Osteocyte (in vitro differentiated cells): ENCODE measurements around the gene LAMA5. TPM values are rescaled to one million over a fixed set of nuclear protein-coding genes. Genes with fewer than 3 reads are reported as not detected.

Source experiments
- DNase-seq: peaks from one replicate; pipeline ENCODE4 v3.0.0; 2021; ENCODE audit warnings: mixed read lengths; ENCODE audit not compliant: unreplicated experiment; ENCODE audit errors: extremely low spot score
- H3K27ac Mint-ChIP-seq: one replicate; pipeline ENCODE4 v1.8.0; 2021; ENCODE audit warnings: mild to moderate bottlenecking, mixed read lengths; ENCODE audit not compliant: unreplicated experiment
- H3K27me3 Mint-ChIP-seq: one replicate; pipeline ENCODE4 v1.8.0; 2021; ENCODE audit warnings: mixed read lengths; ENCODE audit not compliant: unreplicated experiment
- H3K36me3 Mint-ChIP-seq: one replicate; pipeline ENCODE4 v1.8.0; 2021; ENCODE audit warnings: mixed read lengths; ENCODE audit not compliant: unreplicated experiment
- H3K4me1 Mint-ChIP-seq: one replicate; pipeline ENCODE4 v1.8.0; 2021; ENCODE audit warnings: mixed read lengths; ENCODE audit not compliant: unreplicated experiment
- H3K4me3 Mint-ChIP-seq: one replicate; pipeline ENCODE4 v1.8.0; 2021; ENCODE audit warnings: mild to moderate bottlenecking, moderate library complexity, mixed read lengths; ENCODE audit not compliant: unreplicated experiment
- H3K9me3 Mint-ChIP-seq: one replicate; pipeline ENCODE4 v1.8.0; 2021; ENCODE audit warnings: mixed read lengths; ENCODE audit not compliant: unreplicated experiment
- CTCF ChIP-seq: fragments of 200-600 bp; sonication (generic); IDR thresholded peaks from 2 replicates; pipeline ENCODE4 v1.5.0; 2021; ENCODE audit warnings: antibody characterized with exemption, mild to moderate bottlenecking, moderate library complexity
- total RNA-seq: library from RNA; stranded (reverse); gene quantifications from 2 replicates; pipeline ENCODE4 v1.2.1, GENCODE V29; 2021

Gene LAMA5
- total RNA-seq, 1 donor from 2014 or later, result 201 TPM

GRCh38 chr20:62381202-62381797 is 14.2 kb upstream of the LAMA5 start:
- Mint-ChIP-seq H3K36me3 (peaks cover 8% of the 10 kb centered on the region), H3K27me3 (no peaks in the 10 kb centered on the region), H3K4me1 (peaks cover 49% of the 10 kb centered on the region), H3K27ac (peak overlapping the region; percentile 34), H3K4me3 (no peak overlapping the region), H3K9me3 (no peaks in the 10 kb centered on the region)
- no peak for TF ChIP-seq CTCF
- no peak for DNase-seq

GRCh38 chr20:62378215-62378614 is 11.1 kb upstream of the LAMA5 start:
- H3K9me3 Mint-ChIP-seq, result no peaks in the 10 kb centered on the region
- no peak overlapping the region for H3K4me3 Mint-ChIP-seq
- no peak overlapping the region for H3K27ac Mint-ChIP-seq
- TF ChIP-seq CTCF, result no peak
- H3K4me1 Mint-ChIP-seq, result peaks cover 53% of the 10 kb centered on the region
- H3K27me3 Mint-ChIP-seq, result no peaks in the 10 kb centered on the region
- no peak for DNase-seq
- peaks cover 5% of the 10 kb centered on the region for H3K36me3 Mint-ChIP-seq

GRCh38 chr20:62377615-62378178 is 10.6 kb upstream of the LAMA5 start:
- Mint-ChIP-seq H3K27ac (peak overlapping the region; percentile 65), H3K4me1 (peaks cover 54% of the 10 kb centered on the region), H3K36me3 (peaks cover 5% of the 10 kb centered on the region), H3K27me3 (no peaks in the 10 kb centered on the region), H3K9me3 (no peaks in the 10 kb centered on the region), H3K4me3 (no peak overlapping the region)
- TF ChIP-seq CTCF, result no peak
- no peak for DNase-seq

- peaks cover 4% of the 10 kb centered on the region for H3K36me3 Mint-ChIP-seq
- DNase-seq, result no peak
- no peak overlapping the region for H3K4me3 Mint-ChIP-seq
- H3K27me3 Mint-ChIP-seq, result no peaks in the 10 kb centered on the region
- H3K27ac Mint-ChIP-seq, result peak overlapping the region; percentile 65
- no peaks in the 10 kb centered on the region for H3K9me3 Mint-ChIP-seq
- H3K4me1 Mint-ChIP-seq, result peaks cover 52% of the 10 kb centered on the region
- TF ChIP-seq CTCF, result no peak
Observed at GRCh38 chr20:62377064-62377461, 10.0 kb upstream of the LAMA5 start.

GRCh38 chr20:62376112-62377063 is 9.3 kb upstream of the LAMA5 start:
- DNase-seq, result no peak
- no peak overlapping the region for H3K4me3 Mint-ChIP-seq
- peak; percentile 59 for TF ChIP-seq CTCF
- H3K36me3 Mint-ChIP-seq, result no peaks in the 10 kb centered on the region
- peaks cover 53% of the 10 kb centered on the region for H3K4me1 Mint-ChIP-seq
- H3K27me3 Mint-ChIP-seq, result no peaks in the 10 kb centered on the region
- no peaks in the 10 kb centered on the region for H3K9me3 Mint-ChIP-seq
- H3K27ac Mint-ChIP-seq, result peak overlapping the region; percentile 66
